Measurements from ENCODE around the gene MPHOSPH9.
"Not testable (repeated sequence)": the region's sequence is repeated elsewhere in the genome, so short reads cannot be mapped to it uniquely, and the experiment has no call there.

Gene MPHOSPH9

DNA sequence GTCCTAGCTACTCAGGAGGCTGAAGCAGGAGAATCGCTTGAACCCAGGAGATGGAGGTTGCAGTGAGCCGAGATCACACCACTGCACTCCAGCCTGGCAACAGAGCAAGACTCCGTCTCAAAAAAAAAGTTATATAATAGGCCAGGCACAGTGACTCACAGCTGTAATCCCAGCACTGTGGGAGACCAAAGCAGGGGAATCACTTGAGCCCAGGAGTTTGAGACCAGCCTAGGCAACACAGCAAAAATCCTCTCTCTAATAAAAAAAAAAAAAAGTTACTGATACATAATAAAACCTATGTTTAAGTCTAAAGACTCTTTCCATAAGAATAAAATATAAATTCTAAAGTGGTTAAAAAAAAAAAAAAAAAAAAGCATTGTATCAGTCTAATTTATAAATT lies 26.1 kb downstream of the MPHOSPH9 start:
- POLR2A ChIA-PET; H3K9me3 ChIP-seq (ENCODE audit: control extremely low read depth in 1 of 5, control insufficient read depth in 4 of 5, insufficient read depth in 2 of 5, low read depth in 1 of 5, low read length in 4 of 5); DNase-seq; H3K4me3 ChIP-seq (ENCODE audit: control insufficient read depth in 1 of 7, extremely low read depth in 1 of 7, insufficient read depth in 4 of 7, low read depth in 2 of 7, low read length in 6 of 7); H3K27ac ChIP-seq (ENCODE audit: insufficient read depth in 1 of 2, low read depth in 1 of 2, low read length in 2 of 2, poor library complexity in 1 of 2, severe bottlenecking in 2 of 2); H3K27me3 ChIP-seq (replicated peaks in 2 of 5; ENCODE audit: control insufficient read depth in 4 of 5, insufficient read depth in 5 of 5, low read length in 4 of 5); H3K4me1 ChIP-seq (ENCODE audit: control extremely low read depth in 1 of 4, control insufficient read depth in 4 of 4, insufficient read depth in 4 of 4, low read length in 3 of 4): not testable (repeated sequence)
- WGBS (ENCODE audit: insufficient coverage) = 97% methylated on average over 3 of the region's 3 CpGs
- H3K36me3 ChIP-seq (ENCODE audit: control insufficient read depth in 4 of 4, insufficient read depth in 4 of 4, low read length in 3 of 4) = peaks cover 21 to 78% (median 44%) of the 10 kb centered on the region in 4 experiments
- CTCF ChIA-PET = interaction anchor here (0.7 kb wide), 1 partner anchor 58 kb away, joined by 3 read pairs; no protein-coding TSS in a partner anchor

DNA sequence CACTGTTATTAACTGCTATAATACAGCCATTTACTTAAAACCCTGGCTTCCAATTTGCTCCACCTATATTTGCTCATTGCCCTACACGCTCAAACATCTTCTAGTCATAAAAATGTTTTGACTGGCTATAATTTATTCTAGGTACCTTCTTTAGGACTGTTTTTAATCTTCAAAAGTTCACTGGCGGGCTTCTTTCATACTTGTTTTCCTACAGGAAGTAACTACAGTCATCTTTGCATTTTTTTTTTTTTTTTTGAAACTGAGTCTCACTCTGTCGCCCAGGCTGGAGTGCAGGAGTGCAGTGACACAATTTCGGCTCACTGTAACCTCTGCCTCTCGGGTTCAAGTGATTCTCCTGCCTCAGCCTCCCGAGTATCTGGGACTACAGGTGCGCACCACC lies 32.5 kb downstream of the MPHOSPH9 start:
- DNase-seq = no peak
- ChIA-PET CTCF (no interaction called here), POLR2A (interaction anchor here (0.7 kb wide), 1 partner anchor 292 kb away, joined by 3 read pairs; no protein-coding TSS in a partner anchor)
- Histone ChIP-seq H3K27me3 (replicated peaks in 2 of 5; ENCODE audit: control insufficient read depth in 4 of 5, insufficient read depth in 5 of 5, low read length in 4 of 5) (no peaks in the 10 kb centered on the region), H3K27ac (ENCODE audit: insufficient read depth in 1 of 2, low read depth in 1 of 2, low read length in 2 of 2, poor library complexity in 1 of 2, severe bottlenecking in 2 of 2) (no peak overlapping the region), H3K4me3 (ENCODE audit: control insufficient read depth in 1 of 7, extremely low read depth in 1 of 7, insufficient read depth in 4 of 7, low read depth in 2 of 7, low read length in 6 of 7) (no peak overlapping the region), H3K4me1 (ENCODE audit: control extremely low read depth in 1 of 4, control insufficient read depth in 4 of 4, insufficient read depth in 4 of 4, low read length in 3 of 4) (no peaks in the 10 kb centered on the region), H3K9me3 (ENCODE audit: control extremely low read depth in 1 of 5, control insufficient read depth in 4 of 5, insufficient read depth in 2 of 5, low read depth in 1 of 5, low read length in 4 of 5) (no peaks in the 10 kb centered on the region), H3K36me3 (ENCODE audit: control insufficient read depth in 4 of 4, insufficient read depth in 4 of 4, low read length in 3 of 4) (peaks cover 22 to 73% (median 48%) of the 10 kb centered on the region in 4 experiments)
- 89% methylated on average over 5 of the region's 7 CpGs for WGBS (ENCODE audit: insufficient coverage)

DNA sequence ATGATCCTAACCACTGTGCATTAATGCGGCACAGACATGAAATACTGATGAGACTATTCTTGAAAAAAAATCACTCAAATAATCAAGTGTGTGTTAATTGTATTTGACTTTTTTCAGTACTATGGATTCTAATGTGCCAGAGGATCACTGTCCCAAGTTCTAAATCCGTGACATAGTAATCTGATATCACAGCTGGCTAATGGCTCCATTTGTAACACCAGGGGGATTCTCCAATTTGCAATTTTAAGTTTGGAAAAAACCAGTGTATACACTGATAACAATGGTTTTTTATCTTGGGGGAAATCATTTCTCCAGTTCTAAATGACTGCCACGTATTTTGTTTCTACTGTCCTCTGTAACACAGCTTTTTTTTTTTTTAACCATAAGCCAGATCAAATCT lies 33.0 kb downstream of the MPHOSPH9 start:
- H3K27ac ChIP-seq (ENCODE audit: insufficient read depth in 1 of 2, low read depth in 1 of 2, low read length in 2 of 2, poor library complexity in 1 of 2, severe bottlenecking in 2 of 2) = no peak overlapping the region
- no peaks in the 10 kb centered on the region for H3K27me3 ChIP-seq (replicated peaks in 2 of 5; ENCODE audit: control insufficient read depth in 4 of 5, insufficient read depth in 5 of 5, low read length in 4 of 5)
- ChIA-PET POLR2A (interaction anchor here (1.0 kb wide), 1 partner anchor 27 kb away, joined by 3 read pairs; no protein-coding TSS in a partner anchor), CTCF (no interaction called here)
- no peaks in the 10 kb centered on the region for H3K9me3 ChIP-seq (ENCODE audit: control extremely low read depth in 1 of 5, control insufficient read depth in 4 of 5, insufficient read depth in 2 of 5, low read depth in 1 of 5, low read length in 4 of 5)
- H3K4me3 ChIP-seq (ENCODE audit: control insufficient read depth in 1 of 7, extremely low read depth in 1 of 7, insufficient read depth in 4 of 7, low read depth in 2 of 7, low read length in 6 of 7) = no peak overlapping the region
- H3K4me1 ChIP-seq (ENCODE audit: control extremely low read depth in 1 of 4, control insufficient read depth in 4 of 4, insufficient read depth in 4 of 4, low read length in 3 of 4) = no peaks in the 10 kb centered on the region
- DNase-seq = no peak
- WGBS (ENCODE audit: insufficient coverage) = no CpG with 5 or more reads among the region's 3 CpGs
- H3K36me3 ChIP-seq (ENCODE audit: control insufficient read depth in 4 of 4, insufficient read depth in 4 of 4, low read length in 3 of 4) = peaks cover 21 to 70% (median 45%) of the 10 kb centered on the region in 4 experiments

DNA sequence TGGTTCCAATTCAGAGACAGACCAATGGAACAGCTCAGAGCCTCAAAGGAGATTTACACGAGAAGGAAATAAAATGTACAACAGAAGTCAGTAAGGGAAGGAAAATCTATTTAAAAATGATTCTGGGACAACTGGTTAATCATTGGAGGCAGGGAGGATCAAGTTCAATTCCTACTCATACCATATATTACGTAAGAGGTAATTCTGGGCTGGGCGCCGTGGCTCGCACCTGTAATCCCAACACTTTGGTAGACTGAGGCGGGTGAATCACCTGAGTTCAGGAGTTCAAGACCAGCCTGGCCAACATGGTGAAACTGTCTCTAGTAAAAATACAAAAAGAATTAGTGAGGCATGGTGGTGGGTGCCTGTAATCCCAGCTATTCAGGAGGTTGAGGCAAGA lies 45.3 kb downstream of the MPHOSPH9 start:
- no CpG with 5 or more reads among the region's 6 CpGs for WGBS (ENCODE audit: insufficient coverage)
- no peak for DNase-seq
- Histone ChIP-seq H3K27me3 (replicated peaks in 2 of 5; ENCODE audit: control insufficient read depth in 4 of 5, insufficient read depth in 5 of 5, low read length in 4 of 5) (no peaks in the 10 kb centered on the region), H3K9me3 (ENCODE audit: control extremely low read depth in 1 of 5, control insufficient read depth in 4 of 5, insufficient read depth in 2 of 5, low read depth in 1 of 5, low read length in 4 of 5) (no peaks in the 10 kb centered on the region), H3K4me3 (ENCODE audit: control insufficient read depth in 1 of 7, extremely low read depth in 1 of 7, insufficient read depth in 4 of 7, low read depth in 2 of 7, low read length in 6 of 7) (no peak overlapping the region), H3K4me1 (ENCODE audit: control extremely low read depth in 1 of 4, control insufficient read depth in 4 of 4, insufficient read depth in 4 of 4, low read length in 3 of 4) (no peaks in the 10 kb centered on the region), H3K36me3 (ENCODE audit: control insufficient read depth in 4 of 4, insufficient read depth in 4 of 4, low read length in 3 of 4) (peaks cover 16 to 81% (median 55%) of the 10 kb centered on the region in 4 experiments), H3K27ac (ENCODE audit: insufficient read depth in 1 of 2, low read depth in 1 of 2, low read length in 2 of 2, poor library complexity in 1 of 2, severe bottlenecking in 2 of 2) (no peak overlapping the region)
- ChIA-PET POLR2A (no interaction called here), CTCF (no interaction called here)

DNA sequence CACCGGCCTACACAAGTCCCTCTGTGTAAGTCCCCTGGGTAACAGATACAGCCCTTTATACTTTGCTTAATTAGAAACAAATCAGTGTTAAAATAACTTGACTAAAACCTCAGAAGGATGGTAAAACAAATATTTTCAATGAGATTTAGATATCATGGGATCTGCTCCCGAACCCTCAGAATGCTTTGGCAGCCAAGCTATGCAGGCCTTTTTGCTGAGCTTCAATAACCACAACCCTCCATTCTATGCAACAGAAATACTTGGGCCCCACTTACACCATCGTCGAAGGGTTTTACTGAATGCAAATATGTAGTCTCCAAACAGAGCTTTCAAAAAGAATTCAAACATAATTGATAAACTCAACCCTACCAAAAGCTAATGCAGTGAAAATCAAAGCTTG lies 52.8 kb downstream of the MPHOSPH9 start:
- ChIA-PET POLR2A (no interaction called here), CTCF (interaction anchor here (1.0 kb wide), 1 partner anchor 24 kb away, joined by 3 read pairs; no protein-coding TSS in a partner anchor)
- no peaks in the 10 kb centered on the region for H3K9me3 ChIP-seq (ENCODE audit: control extremely low read depth in 1 of 5, control insufficient read depth in 4 of 5, insufficient read depth in 2 of 5, low read depth in 1 of 5, low read length in 4 of 5)
- no peak overlapping the region for H3K27ac ChIP-seq (ENCODE audit: insufficient read depth in 1 of 2, low read depth in 1 of 2, low read length in 2 of 2, poor library complexity in 1 of 2, severe bottlenecking in 2 of 2)
- DNase-seq = no peak
- no peak overlapping the region for H3K4me3 ChIP-seq (ENCODE audit: control insufficient read depth in 1 of 7, extremely low read depth in 1 of 7, insufficient read depth in 4 of 7, low read depth in 2 of 7, low read length in 6 of 7)
- no CpG with 5 or more reads among the region's 4 CpGs for WGBS (ENCODE audit: insufficient coverage)
- H3K36me3 ChIP-seq (ENCODE audit: control insufficient read depth in 4 of 4, insufficient read depth in 4 of 4, low read length in 3 of 4) = peaks cover 18 to 86% (median 34%) of the 10 kb centered on the region in 4 experiments
- no peaks in the 10 kb centered on the region for H3K4me1 ChIP-seq (ENCODE audit: control extremely low read depth in 1 of 4, control insufficient read depth in 4 of 4, insufficient read depth in 4 of 4, low read length in 3 of 4)
- no peaks in the 10 kb centered on the region for H3K27me3 ChIP-seq (replicated peaks in 2 of 5; ENCODE audit: control insufficient read depth in 4 of 5, insufficient read depth in 5 of 5, low read length in 4 of 5)

DNA sequence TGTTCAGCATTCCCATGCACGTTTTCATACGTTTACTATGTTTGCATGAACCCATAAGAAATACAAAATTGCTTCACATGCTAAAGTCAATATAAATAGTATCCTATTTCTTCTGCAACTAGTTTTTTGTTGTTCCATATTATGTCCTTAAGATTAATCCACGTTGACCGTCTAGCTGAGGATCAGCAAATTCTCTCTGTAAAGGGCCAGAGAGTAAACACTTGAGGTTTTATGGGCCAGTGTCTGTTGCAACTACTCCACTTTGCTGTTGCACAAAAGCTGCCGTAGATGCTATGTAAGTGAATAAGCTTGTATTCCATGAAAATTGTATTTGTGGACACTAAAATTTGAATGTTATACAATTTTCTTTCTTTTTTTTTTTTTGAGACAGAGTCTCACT lies 61.0 kb downstream of the MPHOSPH9 start:
- Histone ChIP-seq H3K27me3 (replicated peaks in 2 of 5; ENCODE audit: control insufficient read depth in 4 of 5, insufficient read depth in 5 of 5, low read length in 4 of 5) (no peaks in the 10 kb centered on the region), H3K4me3 (ENCODE audit: control insufficient read depth in 1 of 7, extremely low read depth in 1 of 7, insufficient read depth in 4 of 7, low read depth in 2 of 7, low read length in 6 of 7) (no peak overlapping the region), H3K9me3 (ENCODE audit: control extremely low read depth in 1 of 5, control insufficient read depth in 4 of 5, insufficient read depth in 2 of 5, low read depth in 1 of 5, low read length in 4 of 5) (no peaks in the 10 kb centered on the region), H3K36me3 (ENCODE audit: control insufficient read depth in 4 of 4, insufficient read depth in 4 of 4, low read length in 3 of 4) (peaks cover 11 to 58% (median 43%) of the 10 kb centered on the region in 4 experiments), H3K4me1 (ENCODE audit: control extremely low read depth in 1 of 4, control insufficient read depth in 4 of 4, insufficient read depth in 4 of 4, low read length in 3 of 4) (no peaks in the 10 kb centered on the region), H3K27ac (ENCODE audit: insufficient read depth in 1 of 2, low read depth in 1 of 2, low read length in 2 of 2, poor library complexity in 1 of 2, severe bottlenecking in 2 of 2) (no peak overlapping the region)
- POLR2A ChIA-PET = interaction anchor here (0.6 kb wide), 2 partner anchors 8 to 32 kb away, joined by 4 to 8 read pairs; no protein-coding TSS in a partner anchor
- CTCF ChIA-PET = interaction anchor here (1.1 kb wide), 1 partner anchor 18 kb away, joined by 6 read pairs; no protein-coding TSS in a partner anchor
- 87% methylated on average over 4 of the region's 5 CpGs for WGBS (ENCODE audit: insufficient coverage)
- no peak for DNase-seq

DNA sequence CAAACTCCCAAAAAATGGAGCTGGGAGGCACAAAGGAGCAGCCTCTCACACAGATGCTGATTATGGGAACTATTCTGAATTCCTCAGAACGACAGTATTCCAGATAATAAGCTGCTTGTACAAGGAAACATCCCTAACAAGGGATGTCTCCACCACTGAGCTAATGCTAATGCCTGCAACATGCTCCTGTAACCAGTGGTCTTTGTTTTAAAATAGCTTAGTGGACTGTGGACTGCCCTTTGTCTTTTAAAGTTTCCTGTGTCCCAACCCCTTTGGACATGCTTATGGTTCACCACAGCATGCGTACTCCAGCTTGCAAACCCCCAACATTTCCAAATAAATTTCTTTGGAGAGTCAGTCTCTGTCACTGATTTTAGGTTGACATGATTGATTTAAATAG lies 65.6 kb downstream of the MPHOSPH9 start:
- ChIA-PET POLR2A (no interaction called here), CTCF (interaction anchor here (1.5 kb wide), 1 partner anchor 12 kb away, joined by 5 read pairs; no protein-coding TSS in a partner anchor)
- Histone ChIP-seq H3K27ac (ENCODE audit: insufficient read depth in 1 of 2, low read depth in 1 of 2, low read length in 2 of 2, poor library complexity in 1 of 2, severe bottlenecking in 2 of 2) (no peak overlapping the region), H3K9me3 (ENCODE audit: control extremely low read depth in 1 of 5, control insufficient read depth in 4 of 5, insufficient read depth in 2 of 5, low read depth in 1 of 5, low read length in 4 of 5) (no peaks in the 10 kb centered on the region), H3K4me1 (ENCODE audit: control extremely low read depth in 1 of 4, control insufficient read depth in 4 of 4, insufficient read depth in 4 of 4, low read length in 3 of 4) (no peaks in the 10 kb centered on the region), H3K36me3 (ENCODE audit: control insufficient read depth in 4 of 4, insufficient read depth in 4 of 4, low read length in 3 of 4) (peaks cover 14 to 69% (median 48%) of the 10 kb centered on the region in 4 experiments), H3K4me3 (ENCODE audit: control insufficient read depth in 1 of 7, extremely low read depth in 1 of 7, insufficient read depth in 4 of 7, low read depth in 2 of 7, low read length in 6 of 7) (no peak overlapping the region), H3K27me3 (replicated peaks in 2 of 5; ENCODE audit: control insufficient read depth in 4 of 5, insufficient read depth in 5 of 5, low read length in 4 of 5) (no peaks in the 10 kb centered on the region)
- no peak for DNase-seq
- no CpG with 5 or more reads among the region's 2 CpGs for WGBS (ENCODE audit: insufficient coverage)
